Neural progenitor cell (in vitro differentiated cells): ENCODE measurements around the gene NRM. TPM values are rescaled to one million over a fixed set of nuclear protein-coding genes. Genes with fewer than 3 reads are reported as not detected.

Experiments used
- DNase-seq: peaks from one replicate; pipeline ENCODE4 v3.0.0-alpha.2; 2016; ENCODE audit warnings: low spot score
- H2AFZ ChIP-seq: fragments of 200-600 bp; sonication (generic); replicated peaks from 2 replicates; pipeline ENCODE4 v1.6.1; 2016; ENCODE audit warnings: antibody characterized with exemption
- H3F3A ChIP-seq: fragments of 200-600 bp; sonication (generic); 2 replicates; pipeline ENCODE4 v1.6.1; 2016; ENCODE audit warnings: antibody characterized with exemption, low read depth
- H3K27ac ChIP-seq: fragments of 200-600 bp; sonication (generic); 2 replicates; pipeline ENCODE4 v1.5.1; 2016; ENCODE audit warnings: mild to moderate bottlenecking
- H3K27me3 ChIP-seq: fragments of 200-600 bp; sonication (generic); 2 replicates; pipeline ENCODE4 v1.6.1; 2016; ENCODE audit warnings: mild to moderate bottlenecking, moderate library complexity
- H3K36me3 ChIP-seq: fragments of 200-600 bp; sonication (generic); 2 replicates; pipeline ENCODE4 v1.5.1; 2016
- H3K4me1 ChIP-seq: fragments of 200-600 bp; sonication (generic); 2 replicates; pipeline ENCODE4 v1.6.1; 2016; ENCODE audit warnings: mixed run types
- H3K4me2 ChIP-seq: fragments of 200-600 bp; sonication (generic); 2 replicates; pipeline ENCODE4 v1.6.1; 2016
- H3K4me3 ChIP-seq: fragments of 200-600 bp; sonication (generic); 2 replicates; pipeline ENCODE4 v1.5.1; 2016
- H3K79me2 ChIP-seq: fragments of 200-600 bp; sonication (generic); 2 replicates; pipeline ENCODE4 v1.6.1; 2016; ENCODE audit warnings: low read depth
- H3K9ac ChIP-seq: fragments of 200-600 bp; sonication (generic); 2 replicates; pipeline ENCODE4 v1.6.1; 2016
- H3K9me3 ChIP-seq: fragments of 200-600 bp; sonication (generic); 2 replicates; pipeline ENCODE4 v1.5.1; 2016; ENCODE audit warnings: low read depth
- H4K20me1 ChIP-seq: fragments of 200-600 bp; sonication (generic); 2 replicates; pipeline ENCODE4 v1.6.1; 2016; ENCODE audit warnings: low read depth
- H3K27ac Mint-ChIP-seq: 3 replicates; pipeline ENCODE4 v1.8.0; 2021; ENCODE audit warnings: mixed read lengths
- H3K27me3 Mint-ChIP-seq: 2 replicates; pipeline ENCODE4 v1.8.0; 2022; ENCODE audit warnings: low read depth, mild to moderate bottlenecking, inconsistent platforms, moderate library complexity, mixed read lengths; ENCODE audit not compliant: insufficient read depth
- H3K36me3 Mint-ChIP-seq: 3 replicates; pipeline ENCODE4 v1.8.0; 2021; ENCODE audit warnings: mixed read lengths
- H3K4me1 Mint-ChIP-seq: 3 replicates; pipeline ENCODE4 v1.8.0; 2021; ENCODE audit warnings: mixed read lengths
- H3K4me3 Mint-ChIP-seq: 3 replicates; pipeline ENCODE4 v1.8.0; 2021; ENCODE audit warnings: mild to moderate bottlenecking, moderate library complexity, mixed read lengths
- H3K9me3 Mint-ChIP-seq: 3 replicates; pipeline ENCODE4 v1.8.0; 2020; ENCODE audit warnings: mixed read lengths
- EZH2 ChIP-seq: fragments of 200-600 bp; sonication (generic); IDR thresholded peaks from 2 replicates; pipeline ENCODE4 v1.6.1; 2017; ENCODE audit warnings: antibody characterized with exemption, mild to moderate bottlenecking, moderate library complexity
- EZH2phosphoT487 ChIP-seq: fragments of 200-600 bp; sonication (generic); IDR thresholded peaks from 2 replicates; pipeline ENCODE4 v1.6.1; 2017; ENCODE audit warnings: antibody characterized with exemption
- total RNA-seq: library from RNA; depleted of rRNA; stranded (reverse); fragments of >200 nt; gene quantifications from 2 replicates; pipeline ENCODE4 v1.2.3, GENCODE V29; 2015; ENCODE audit warnings: low replicate concordance
- TF ChIP-seq, protein P1 (sequence below): fragments of 200-600 bp; sonication (generic); IDR thresholded peaks from 2 replicates; pipeline ENCODE4 v1.5.1; 2017; ENCODE audit warnings: antibody characterized with exemption, mild to moderate bottlenecking

Gene NRM
- total RNA-seq, 1 donor from 2014 or later, result 12.4 TPM

GRCh38 chr6:30679765-30680535 is 10.8 kb downstream of the NRM start:
- no peaks in the 10 kb centered on the region for H3K9me3 ChIP-seq
- peak overlapping the region; percentile 75 for H3K4me2 ChIP-seq
- H3K9ac ChIP-seq, result no peak overlapping the region
- Mint-ChIP-seq H3K4me3 (peak overlapping the region; percentile 70), H3K27me3 (peaks cover 14% of the 10 kb centered on the region), H3K9me3 (no peaks in the 10 kb centered on the region), H3K27ac (peak overlapping the region; percentile 26), H3K36me3 (peaks cover 17% of the 10 kb centered on the region), H3K4me1 (peaks cover 54% of the 10 kb centered on the region)
- peaks cover 52% of the 10 kb centered on the region for H3K79me2 ChIP-seq
- no peak overlapping the region for H2AFZ ChIP-seq
- H3F3A ChIP-seq, result peaks cover 15% of the 10 kb centered on the region
- H3K27ac ChIP-seq, result peak overlapping the region; percentile 5
- no peaks in the 10 kb centered on the region for H3K27me3 ChIP-seq
- peak overlapping the region; percentile 21 for H3K4me3 ChIP-seq
- TF ChIP-seq, protein P1, sequence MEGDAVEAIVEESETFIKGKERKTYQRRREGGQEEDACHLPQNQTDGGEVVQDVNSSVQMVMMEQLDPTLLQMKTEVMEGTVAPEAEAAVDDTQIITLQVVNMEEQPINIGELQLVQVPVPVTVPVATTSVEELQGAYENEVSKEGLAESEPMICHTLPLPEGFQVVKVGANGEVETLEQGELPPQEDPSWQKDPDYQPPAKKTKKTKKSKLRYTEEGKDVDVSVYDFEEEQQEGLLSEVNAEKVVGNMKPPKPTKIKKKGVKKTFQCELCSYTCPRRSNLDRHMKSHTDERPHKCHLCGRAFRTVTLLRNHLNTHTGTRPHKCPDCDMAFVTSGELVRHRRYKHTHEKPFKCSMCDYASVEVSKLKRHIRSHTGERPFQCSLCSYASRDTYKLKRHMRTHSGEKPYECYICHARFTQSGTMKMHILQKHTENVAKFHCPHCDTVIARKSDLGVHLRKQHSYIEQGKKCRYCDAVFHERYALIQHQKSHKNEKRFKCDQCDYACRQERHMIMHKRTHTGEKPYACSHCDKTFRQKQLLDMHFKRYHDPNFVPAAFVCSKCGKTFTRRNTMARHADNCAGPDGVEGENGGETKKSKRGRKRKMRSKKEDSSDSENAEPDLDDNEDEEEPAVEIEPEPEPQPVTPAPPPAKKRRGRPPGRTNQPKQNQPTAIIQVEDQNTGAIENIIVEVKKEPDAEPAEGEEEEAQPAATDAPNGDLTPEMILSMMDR, result no peak
- TF ChIP-seq EZH2 (no peak), EZH2phosphoT487 (no peak)
- peaks cover 46% of the 10 kb centered on the region for H3K4me1 ChIP-seq
- DNase-seq, result peak; percentile 75
- H4K20me1 ChIP-seq, result peaks cover 62% of the 10 kb centered on the region
- H3K36me3 ChIP-seq, result no peaks in the 10 kb centered on the region

DNA sequence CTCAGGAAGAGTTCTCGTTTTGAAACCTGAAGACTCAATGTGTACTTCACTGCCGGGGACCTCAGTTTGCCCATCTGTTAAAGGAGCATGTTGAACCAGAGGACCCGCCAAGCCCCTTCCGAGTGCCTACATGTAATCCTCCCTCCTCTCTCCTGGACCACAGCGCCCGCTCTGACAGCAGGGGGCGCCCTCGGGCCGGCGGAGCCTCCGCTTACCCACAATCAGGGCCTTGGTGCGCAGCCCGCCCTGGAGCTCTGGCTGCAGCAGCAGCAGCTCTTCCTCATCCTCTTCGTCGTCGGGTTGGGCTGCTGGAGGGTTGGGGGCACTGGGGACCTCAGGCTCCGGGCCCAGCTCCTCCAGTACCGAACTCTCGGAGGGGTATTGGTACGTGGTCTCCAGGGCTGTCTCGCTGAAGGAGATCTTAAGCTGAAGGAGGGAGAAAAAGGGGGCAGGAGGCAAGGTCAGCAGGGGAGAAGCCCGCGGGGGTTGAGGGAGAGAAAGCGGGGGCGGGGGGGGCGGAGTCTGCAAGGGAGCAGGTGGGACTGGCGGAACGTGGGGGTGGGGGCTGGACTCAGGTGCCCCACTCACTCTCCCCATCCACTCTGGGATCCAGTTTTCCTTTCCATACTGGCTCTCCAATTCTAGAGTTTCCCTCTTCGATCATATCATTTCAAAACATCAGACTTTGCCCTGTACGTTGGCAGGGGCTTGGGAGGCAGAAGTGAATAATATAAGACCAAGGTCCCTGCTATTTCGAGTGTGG is 11.6 kb downstream of the NRM start:
- Histone ChIP-seq H3K36me3 (no peaks in the 10 kb centered on the region), H3K4me1 (peaks cover 40% of the 10 kb centered on the region), H3K9me3 (no peaks in the 10 kb centered on the region), H4K20me1 (peaks cover 56% of the 10 kb centered on the region), H2AFZ (no peak overlapping the region), H3K79me2 (peaks cover 44% of the 10 kb centered on the region), H3K4me2 (peak overlapping the region; percentile 75), H3K4me3 (peak overlapping the region; percentile 21), H3K27me3 (no peaks in the 10 kb centered on the region), H3K9ac (no peak overlapping the region), H3F3A (peaks cover 15% of the 10 kb centered on the region), H3K27ac (no peak overlapping the region)
- peak overlapping the region; percentile 66 for H3K4me3 Mint-ChIP-seq
- no peak overlapping the region for H3K27ac Mint-ChIP-seq
- peaks cover 12% of the 10 kb centered on the region for H3K27me3 Mint-ChIP-seq
- H3K9me3 Mint-ChIP-seq, result no peaks in the 10 kb centered on the region
- peaks cover 48% of the 10 kb centered on the region for H3K4me1 Mint-ChIP-seq
- TF ChIP-seq, protein P1, result peak; percentile 97
- no peak for TF ChIP-seq EZH2phosphoT487
- TF ChIP-seq EZH2, result no peak
- H3K36me3 Mint-ChIP-seq, result peaks cover 17% of the 10 kb centered on the region
- peak; percentile 87 for DNase-seq

- H3K27ac ChIP-seq, result no peak overlapping the region
- peaks cover 37% of the 10 kb centered on the region for H4K20me1 ChIP-seq
- peaks cover 17% of the 10 kb centered on the region for H3K36me3 Mint-ChIP-seq
- no peaks in the 10 kb centered on the region for H3K9me3 ChIP-seq
- H3F3A ChIP-seq, result peaks cover 27% of the 10 kb centered on the region
- H3K4me2 ChIP-seq, result no peak overlapping the region
- peaks cover 30% of the 10 kb centered on the region for H3K79me2 ChIP-seq
- H3K4me3 ChIP-seq, result no peak overlapping the region
- H3K4me1 ChIP-seq, result peaks cover 17% of the 10 kb centered on the region
- no peak overlapping the region for H3K4me3 Mint-ChIP-seq
- H3K9me3 Mint-ChIP-seq, result no peaks in the 10 kb centered on the region
- H3K9ac ChIP-seq, result no peak overlapping the region
- H3K27me3 ChIP-seq, result no peaks in the 10 kb centered on the region
- no peak for DNase-seq
- no peaks in the 10 kb centered on the region for H3K36me3 ChIP-seq
- H3K27ac Mint-ChIP-seq, result peak overlapping the region; percentile 31
- peaks cover 13% of the 10 kb centered on the region for H3K27me3 Mint-ChIP-seq
- no peak overlapping the region for H2AFZ ChIP-seq
- TF ChIP-seq, protein P1, result no peak
- TF ChIP-seq EZH2 (no peak), EZH2phosphoT487 (no peak)
- peaks cover 28% of the 10 kb centered on the region for H3K4me1 Mint-ChIP-seq
Measured at GRCh38 chr6:30676660-30677285, 14.0 kb downstream of the NRM start.
